Measurements from ENCODE around the gene MBIP. TPM values are rescaled to one million over a fixed set of nuclear protein-coding genes. Genes with fewer than 3 reads are reported as not detected.

MBIP gene
- total RNA-seq, 2 experiments from 2014 or later: 32.8 to 33.0 TPM

- CTCF ChIA-PET: interaction anchor here (0.6 to 1.4 kb wide), 4 partner anchors 15 to 61 kb away, joined by 3 to 5 read pairs (median 3); no protein-coding TSS in a partner anchor
- H3K27ac Mint-ChIP-seq: peak overlapping the region; percentile 6
- intact Hi-C loops (cut with DNase I, micrococcal nuclease): loop anchor here in 1 of 2 experiments (10.0 kb wide), 1 partner anchor 1268 kb away; the partner anchor contains the start of gene FAM177A1
- DNase-seq (no peak), ATAC-seq (no peak)
- no peaks in the 10 kb centered on the region for H3K9me3 Mint-ChIP-seq (ENCODE audit: low read depth)
- POLR2A ChIA-PET: interaction anchor here (0.7 kb wide), 1 partner anchor 9 kb away, joined by 12 read pairs; no protein-coding TSS in a partner anchor
- peaks cover 37% of the 10 kb centered on the region for H3K4me1 Mint-ChIP-seq
- no peaks in the 10 kb centered on the region for H3K27me3 Mint-ChIP-seq
- H3K4me3 Mint-ChIP-seq: no peak overlapping the region
- H3K36me3 Mint-ChIP-seq (ENCODE audit: low read depth): peaks cover 41% of the 10 kb centered on the region
Observed at GRCh38 chr14:36313206-36313605, 7.2 kb downstream of the MBIP start.

GRCh38 chr14:36306836-36307235, 13.6 kb downstream of the MBIP start:
- no peak overlapping the region for H3K4me3 Mint-ChIP-seq
- H3K27me3 Mint-ChIP-seq: no peaks in the 10 kb centered on the region
- peaks cover 43% of the 10 kb centered on the region for H3K36me3 Mint-ChIP-seq (ENCODE audit: low read depth)
- ChIA-PET CTCF (interaction anchor here (0.6 kb wide), 1 partner anchor 236 kb away, joined by 3 read pairs; no protein-coding TSS in a partner anchor), POLR2A (no interaction called here)
- H3K4me1 Mint-ChIP-seq: no peaks in the 10 kb centered on the region
- H3K27ac Mint-ChIP-seq: no peak overlapping the region
- no peak for DNase-seq
- H3K9me3 Mint-ChIP-seq (ENCODE audit: low read depth): no peaks in the 10 kb centered on the region
- intact Hi-C loops (cut with DNase I, micrococcal nuclease): no loop called here
- no peak for ATAC-seq

- ChIA-PET CTCF (interaction anchor here (1.2 kb wide), 1 partner anchor 9 kb away, joined by 3 read pairs; no protein-coding TSS in a partner anchor), POLR2A (no interaction called here)
- no peak overlapping the region for H3K4me3 Mint-ChIP-seq
- ATAC-seq (no peak), DNase-seq (no peak)
- H3K36me3 Mint-ChIP-seq (ENCODE audit: low read depth): peaks cover 33% of the 10 kb centered on the region
- no peak overlapping the region for H3K27ac Mint-ChIP-seq
- H3K4me1 Mint-ChIP-seq: no peaks in the 10 kb centered on the region
- intact Hi-C loops (cut with DNase I, micrococcal nuclease): no loop called here
- no peaks in the 10 kb centered on the region for H3K27me3 Mint-ChIP-seq
- no peaks in the 10 kb centered on the region for H3K9me3 Mint-ChIP-seq (ENCODE audit: low read depth)
Observed at GRCh38 chr14:36304895-36305294, 15.5 kb downstream of the MBIP start.

GRCh38 chr14:36303960-36304359, 16.5 kb downstream of the MBIP start:
- Mint-ChIP-seq H3K9me3 (ENCODE audit: low read depth) (no peaks in the 10 kb centered on the region), H3K4me3 (no peak overlapping the region), H3K36me3 (ENCODE audit: low read depth) (peaks cover 34% of the 10 kb centered on the region), H3K27ac (peak overlapping the region; percentile 3), H3K4me1 (no peaks in the 10 kb centered on the region), H3K27me3 (no peaks in the 10 kb centered on the region)
- ATAC-seq: no peak
- ChIA-PET CTCF (no interaction called here), POLR2A (interaction anchor here (0.6 kb wide), 1 partner anchor 9 kb away, joined by 12 read pairs; no protein-coding TSS in a partner anchor)
- intact Hi-C loops (cut with DNase I, micrococcal nuclease): no loop called here
- no peak for DNase-seq

GRCh38 chr14:36302823-36303222, 17.6 kb downstream of the MBIP start:
- no peaks in the 10 kb centered on the region for H3K4me1 Mint-ChIP-seq
- no peak for ATAC-seq
- no peaks in the 10 kb centered on the region for H3K27me3 Mint-ChIP-seq
- intact Hi-C loops (cut with DNase I, micrococcal nuclease): no loop called here
- H3K4me3 Mint-ChIP-seq: no peak overlapping the region
- peaks cover 37% of the 10 kb centered on the region for H3K36me3 Mint-ChIP-seq (ENCODE audit: low read depth)
- no peak for DNase-seq
- no peak overlapping the region for H3K27ac Mint-ChIP-seq
- POLR2A ChIA-PET: no interaction called here
- CTCF ChIA-PET: interaction anchor here (0.5 to 0.7 kb wide), 2 partner anchors 34 to 577 kb away, joined by 3 read pairs; no protein-coding TSS in a partner anchor
- no peaks in the 10 kb centered on the region for H3K9me3 Mint-ChIP-seq (ENCODE audit: low read depth)

GRCh38 chr14:36301159-36301558, 19.3 kb downstream of the MBIP start:
- intact Hi-C loops (cut with DNase I, micrococcal nuclease): no loop called here
- POLR2A ChIA-PET: no interaction called here
- no peaks in the 10 kb centered on the region for H3K27me3 Mint-ChIP-seq
- no peak for ATAC-seq
- H3K36me3 Mint-ChIP-seq (ENCODE audit: low read depth): peaks cover 42% of the 10 kb centered on the region
- H3K4me3 Mint-ChIP-seq: no peak overlapping the region
- CTCF ChIA-PET: no interaction called here
- no peak for DNase-seq
- peak overlapping the region; percentile 4 for H3K27ac Mint-ChIP-seq
- no peaks in the 10 kb centered on the region for H3K4me1 Mint-ChIP-seq
- H3K9me3 Mint-ChIP-seq (ENCODE audit: low read depth): no peaks in the 10 kb centered on the region

- Mint-ChIP-seq H3K27me3 (no peaks in the 10 kb centered on the region), H3K36me3 (ENCODE audit: low read depth) (peaks cover 39% of the 10 kb centered on the region), H3K9me3 (ENCODE audit: low read depth) (no peaks in the 10 kb centered on the region), H3K4me3 (no peak overlapping the region), H3K4me1 (no peaks in the 10 kb centered on the region), H3K27ac (no peak overlapping the region)
- DNase-seq (no peak), ATAC-seq (no peak)
- POLR2A ChIA-PET: interaction anchor here (0.7 kb wide), 1 partner anchor 258 kb away, joined by 3 read pairs; no protein-coding TSS in a partner anchor
- intact Hi-C loops (cut with DNase I, micrococcal nuclease): no loop called here
- CTCF ChIA-PET: no interaction called here
Observed at GRCh38 chr14:36300337-36300736, 20.1 kb downstream of the MBIP start.

GRCh38 chr14:36295642-36296627, 24.5 kb downstream of the MBIP start:
- no peaks in the 10 kb centered on the region for H3K9me3 Mint-ChIP-seq (ENCODE audit: low read depth)
- ChIA-PET POLR2A (no interaction called here), CTCF (interaction anchor here (1.1 kb wide), 1 partner anchor 9 kb away, joined by 3 read pairs; no protein-coding TSS in a partner anchor)
- no peaks in the 10 kb centered on the region for H3K27me3 Mint-ChIP-seq
- DNase-seq (no peak), ATAC-seq (no peak)
- H3K4me3 Mint-ChIP-seq: no peak overlapping the region
- intact Hi-C loops (cut with DNase I, micrococcal nuclease): no loop called here
- peaks cover 31% of the 10 kb centered on the region for H3K36me3 Mint-ChIP-seq (ENCODE audit: low read depth)
- no peaks in the 10 kb centered on the region for H3K4me1 Mint-ChIP-seq
- H3K27ac Mint-ChIP-seq: no peak overlapping the region

GRCh38 chr14:36294543-36294942, 25.9 kb downstream of the MBIP start:
- no peaks in the 10 kb centered on the region for H3K4me1 Mint-ChIP-seq
- peaks cover 30% of the 10 kb centered on the region for H3K36me3 Mint-ChIP-seq (ENCODE audit: low read depth)
- DNase-seq: no peak
- no peak for ATAC-seq
- H3K27ac Mint-ChIP-seq: no peak overlapping the region
- no peaks in the 10 kb centered on the region for H3K9me3 Mint-ChIP-seq (ENCODE audit: low read depth)
- no peaks in the 10 kb centered on the region for H3K27me3 Mint-ChIP-seq
- POLR2A ChIA-PET: no interaction called here
- H3K4me3 Mint-ChIP-seq: no peak overlapping the region
- CTCF ChIA-PET: interaction anchor here (1.2 kb wide), 1 partner anchor 11 kb away, joined by 4 read pairs; no protein-coding TSS in a partner anchor
- intact Hi-C loops (cut with DNase I, micrococcal nuclease): no loop called here

- ChIA-PET POLR2A (no interaction called here), CTCF (interaction anchor here (1.2 kb wide), 1 partner anchor 11 kb away, joined by 4 read pairs; no protein-coding TSS in a partner anchor)
- Mint-ChIP-seq H3K9me3 (ENCODE audit: low read depth) (no peaks in the 10 kb centered on the region), H3K27ac (no peak overlapping the region), H3K27me3 (no peaks in the 10 kb centered on the region), H3K36me3 (ENCODE audit: low read depth) (peaks cover 27% of the 10 kb centered on the region), H3K4me3 (no peak overlapping the region), H3K4me1 (no peaks in the 10 kb centered on the region)
- DNase-seq (no peak), ATAC-seq (no peak)
- intact Hi-C loops (cut with DNase I, micrococcal nuclease): no loop called here
Observed at GRCh38 chr14:36293824-36294223, 26.6 kb downstream of the MBIP start.

- ATAC-seq (no peak), DNase-seq (no peak)
- ChIA-PET CTCF (no interaction called here), POLR2A (no interaction called here)
- no peak overlapping the region for H3K4me3 Mint-ChIP-seq
- H3K27me3 Mint-ChIP-seq: peaks cover 3% of the 10 kb centered on the region
- peaks cover 4% of the 10 kb centered on the region for H3K36me3 Mint-ChIP-seq (ENCODE audit: low read depth)
- no peaks in the 10 kb centered on the region for H3K4me1 Mint-ChIP-seq
- no peak overlapping the region for H3K27ac Mint-ChIP-seq
- H3K9me3 Mint-ChIP-seq (ENCODE audit: low read depth): no peaks in the 10 kb centered on the region
- intact Hi-C loops (cut with DNase I, micrococcal nuclease): no loop called here
Observed at GRCh38 chr14:36289954-36290353, 30.5 kb downstream of the MBIP start.

- Mint-ChIP-seq H3K27ac (no peak overlapping the region), H3K36me3 (ENCODE audit: low read depth) (no peaks in the 10 kb centered on the region), H3K9me3 (ENCODE audit: low read depth) (no peaks in the 10 kb centered on the region), H3K4me3 (no peak overlapping the region), H3K27me3 (peaks cover 8% of the 10 kb centered on the region), H3K4me1 (no peaks in the 10 kb centered on the region)
- ATAC-seq: no peak
- ChIA-PET POLR2A (no interaction called here), CTCF (no interaction called here)
- DNase-seq: no peak
- intact Hi-C loops (cut with DNase I, micrococcal nuclease): no loop called here
Observed at GRCh38 chr14:36288496-36288895, 31.9 kb downstream of the MBIP start.

All from activated CD4-positive, alpha-beta T cell treated with anti-CD3 and anti-CD28 coated beads for 36 hours (primary cell).